ENCODE results near the gene LTBP1. TPM values are rescaled to one million over a fixed set of nuclear protein-coding genes. Genes with fewer than 3 reads are reported as not detected.
A peak's percentile ranks its signal among the peaks of the same experiment; 100 is the strongest.

Gene LTBP1
- total RNA-seq, 1 experiment from 2014 or later, result 28.5 TPM

- H3K4me2 ChIP-seq (ENCODE audit: insufficient read depth, insufficient read length, low read length), result no peak overlapping the region
These were observed 263.9 kb downstream of the LTBP1 start for GRCh38 chr2:33210626-33211025.

More at GRCh38 chr2:33210626-33211025, 263.9 kb downstream of the LTBP1 start:
- H3K14ac ChIP-seq (ENCODE audit: insufficient read depth, low read length), result no peak overlapping the region
- H3K56ac ChIP-seq (ENCODE audit: insufficient read length, low read depth, low read length), result no peak overlapping the region
- H3K18ac ChIP-seq (ENCODE audit: insufficient read length, low read depth, low read length), result no peak overlapping the region
- Mint-ChIP-seq H3K36me3 (ENCODE audit: insufficient read depth in 1 of 3, low read depth in 3 of 3) (peaks cover 0 to 4% (median 0%) of the 10 kb centered on the region in 3 experiments; a peak in 3 of 7 replicates), H3K27ac (peak overlapping the region in 2 of 3 experiments; percentile 0 to 25; a peak in 2 of 7 replicates), H3K27me3 (ENCODE audit: low read depth) (no peaks in the 10 kb centered on the region), H3K4me3 (no peak overlapping the region), H3K4me1 (peaks cover 10 to 11% of the 10 kb centered on the region in 2 experiments), H3K9me3 (no peaks in the 10 kb centered on the region)
- no peak overlapping the region for H3K9ac ChIP-seq (ENCODE audit: extremely low read depth, insufficient read length, low read length)
- H2AFZ ChIP-seq (ENCODE audit: low read length), result no peak overlapping the region
- no peaks in the 10 kb centered on the region for H3K79me2 ChIP-seq (ENCODE audit: insufficient read depth, low read length)
- H4K5ac ChIP-seq (ENCODE audit: insufficient read length, low read depth, low read length), result no peak overlapping the region
- no peak overlapping the region for H4K8ac ChIP-seq (replicated peaks; ENCODE audit: insufficient read length, low read depth, low read length)
- no peak overlapping the region for H2BK12ac ChIP-seq (ENCODE audit: insufficient read length, low read depth, low read length)
- WGBS (ENCODE audit: extremely low coverage, insufficient read length, low lambda C conversion rate), result no CpG with 5 or more reads among the region's 3 CpGs
- H3K27ac ChIP-seq (ENCODE audit: insufficient read length, low read depth, low read length), result no peak overlapping the region
- no peak overlapping the region for H3K23ac ChIP-seq (ENCODE audit: insufficient read length, low read depth, low read length)
- H3K79me1 ChIP-seq (ENCODE audit: insufficient read depth, low read depth, low read length, poor library complexity, severe bottlenecking), result no peaks in the 10 kb centered on the region
- H3K27me3 ChIP-seq (ENCODE audit: insufficient read depth, low read length), result no peaks in the 10 kb centered on the region
- H3K9me3 ChIP-seq (ENCODE audit: control insufficient read depth, low read depth, low read length), result no peaks in the 10 kb centered on the region
- H2AK5ac ChIP-seq (ENCODE audit: insufficient read length, low read length), result no peak overlapping the region
- DNase-seq, result no peak
- no peak overlapping the region for H2BK20ac ChIP-seq (ENCODE audit: low read depth, low read length, poor library complexity, severe bottlenecking)
- no peaks in the 10 kb centered on the region; the same call in 1 of the 2 replicates for H3K4me1 ChIP-seq (ENCODE audit: insufficient read depth, low read length)
- no peak overlapping the region for H3K4ac ChIP-seq (ENCODE audit: low read depth, low read length)
- H3K23me2 ChIP-seq (ENCODE audit: insufficient read length, low read depth, low read length, poor library complexity, severe bottlenecking), result no peaks in the 10 kb centered on the region
- no peak overlapping the region for H2BK120ac ChIP-seq (ENCODE audit: low read depth, low read length, poor library complexity, severe bottlenecking)
- no peak overlapping the region for H4K91ac ChIP-seq (ENCODE audit: insufficient read length, low read depth, low read length)
- no peak overlapping the region for H2BK15ac ChIP-seq (ENCODE audit: low read depth, low read length)
- TF ChIP-seq, protein P1, sequence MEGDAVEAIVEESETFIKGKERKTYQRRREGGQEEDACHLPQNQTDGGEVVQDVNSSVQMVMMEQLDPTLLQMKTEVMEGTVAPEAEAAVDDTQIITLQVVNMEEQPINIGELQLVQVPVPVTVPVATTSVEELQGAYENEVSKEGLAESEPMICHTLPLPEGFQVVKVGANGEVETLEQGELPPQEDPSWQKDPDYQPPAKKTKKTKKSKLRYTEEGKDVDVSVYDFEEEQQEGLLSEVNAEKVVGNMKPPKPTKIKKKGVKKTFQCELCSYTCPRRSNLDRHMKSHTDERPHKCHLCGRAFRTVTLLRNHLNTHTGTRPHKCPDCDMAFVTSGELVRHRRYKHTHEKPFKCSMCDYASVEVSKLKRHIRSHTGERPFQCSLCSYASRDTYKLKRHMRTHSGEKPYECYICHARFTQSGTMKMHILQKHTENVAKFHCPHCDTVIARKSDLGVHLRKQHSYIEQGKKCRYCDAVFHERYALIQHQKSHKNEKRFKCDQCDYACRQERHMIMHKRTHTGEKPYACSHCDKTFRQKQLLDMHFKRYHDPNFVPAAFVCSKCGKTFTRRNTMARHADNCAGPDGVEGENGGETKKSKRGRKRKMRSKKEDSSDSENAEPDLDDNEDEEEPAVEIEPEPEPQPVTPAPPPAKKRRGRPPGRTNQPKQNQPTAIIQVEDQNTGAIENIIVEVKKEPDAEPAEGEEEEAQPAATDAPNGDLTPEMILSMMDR (conservative IDR thresholded peaks at IDR 0.05), result no peak
- no peak overlapping the region for H2BK5ac ChIP-seq (ENCODE audit: insufficient read length, low read length)
- no peaks in the 10 kb centered on the region for H4K20me1 ChIP-seq (ENCODE audit: control insufficient read depth, insufficient read depth, insufficient read length)
- H3T11ph ChIP-seq (ENCODE audit: low read length), result no peak overlapping the region
